ENCODE data around the gene PTPRN2. TPM values are rescaled to one million over a fixed set of nuclear protein-coding genes. Genes with fewer than 3 reads are reported as not detected.

The PTPRN2 gene
- total and polyA plus RNA-seq, 4 experiments from 2014 or later = 1.7 to 2.6 (median 1.9) TPM

DNA sequence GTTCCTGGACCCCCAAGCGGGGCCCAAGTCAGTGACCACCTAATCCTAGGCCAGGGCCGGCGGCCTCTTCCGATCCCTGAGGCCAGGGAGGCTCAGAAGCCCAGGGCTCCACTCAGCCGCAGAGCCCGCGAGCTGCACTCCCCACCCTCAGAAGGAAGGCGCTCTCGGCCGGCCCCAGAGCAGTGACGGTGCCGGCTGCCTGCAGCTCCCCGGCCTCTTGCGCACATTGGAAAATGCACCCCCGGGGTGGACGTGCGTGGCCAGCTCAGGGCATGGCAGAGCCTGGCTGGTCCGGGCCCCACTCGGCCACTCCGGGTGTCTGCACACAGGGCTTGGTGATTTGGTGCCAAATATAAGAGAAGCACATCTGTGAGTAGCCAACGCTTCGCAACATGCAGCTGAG lies 269.1 kb downstream of the PTPRN2 start:
- no peak for DNase-seq
- Histone ChIP-seq H3K27ac (ENCODE audit: low read depth, low read length) (no peak overlapping the region), H3K27me3 (ENCODE audit: insufficient read depth, low read length) (no peaks in the 10 kb centered on the region), H3K36me3 (ENCODE audit: insufficient read depth, low read length) (no peaks in the 10 kb centered on the region), H3K4me3 (ENCODE audit: low read length in 2 of 2) (no peak overlapping the region), H3K9me3 (ENCODE audit: control insufficient read depth in 1 of 2, low read length in 2 of 2) (no peaks in the 10 kb centered on the region), H3K4me1 (ENCODE audit: insufficient read depth, low read length) (no peaks in the 10 kb centered on the region)
- Mint-ChIP-seq H3K4me3 (no peak overlapping the region), H3K27ac (no peak overlapping the region), H3K36me3 (no peaks in the 10 kb centered on the region), H3K4me1 (peaks cover 0 to 2% (median 0%) of the 10 kb centered on the region in 4 donors), H3K9me3 (peaks cover 0 to 5% (median 0%) of the 10 kb centered on the region in 8 donors), H3K27me3 (peaks cover 2 to 3% of the 10 kb centered on the region in 2 donors)
- intact Hi-C loops (cut with micrococcal nuclease) = no loop called here
- CTCF ChIA-PET (ENCODE audit: partially characterized antibody) = no interaction called here
- POLR2A ChIA-PET (ENCODE audit: partially characterized antibody) = no interaction called here

DNA sequence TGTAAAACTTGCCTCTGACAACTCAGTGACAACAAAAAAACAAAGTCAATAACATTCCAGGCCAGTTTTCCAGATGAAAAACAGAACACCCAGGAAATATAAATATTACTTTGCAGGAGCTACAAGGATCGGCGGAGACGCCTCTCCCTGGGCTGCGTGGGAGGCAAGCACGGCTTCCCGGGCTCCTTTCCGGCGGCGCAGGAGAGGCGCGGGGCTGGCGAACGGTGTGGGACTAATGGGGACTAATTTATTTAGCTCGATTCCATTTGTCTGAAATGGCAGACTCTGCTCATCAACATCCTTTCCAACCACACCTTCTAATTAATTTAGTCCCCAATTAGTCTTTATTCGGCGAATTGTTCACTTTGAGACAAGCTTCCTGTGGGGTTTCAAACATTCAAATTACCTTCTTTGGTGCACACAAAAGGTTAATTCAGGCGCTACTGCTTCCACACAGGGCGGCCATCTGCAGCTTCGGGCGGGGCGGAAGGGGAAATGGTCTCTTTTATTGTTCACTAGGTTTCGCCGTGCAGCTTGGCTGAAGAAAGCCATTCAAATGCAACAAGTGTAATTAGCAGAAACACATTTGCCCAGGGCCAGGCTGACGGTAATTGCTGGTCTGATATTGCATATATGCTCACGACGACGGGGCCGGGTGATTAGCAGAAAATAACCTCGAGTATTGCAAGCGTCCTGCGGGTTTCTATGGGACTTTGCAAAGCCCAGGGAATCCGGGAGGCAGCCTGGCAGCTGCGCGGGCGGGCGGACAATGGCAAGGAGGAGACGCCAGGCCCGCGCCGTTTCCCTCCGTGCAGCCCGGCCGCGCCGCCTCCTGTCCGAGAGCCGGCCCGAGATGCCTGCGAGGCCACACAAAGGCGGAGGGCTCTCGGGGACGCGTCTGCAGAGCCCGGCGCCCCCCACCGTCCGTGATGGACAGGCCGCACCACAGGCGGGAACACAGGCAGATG lies 270.1 kb downstream of the PTPRN2 start:
- Mint-ChIP-seq H3K4me1 (peaks cover 0 to 2% (median 0%) of the 10 kb centered on the region in 4 donors), H3K36me3 (no peaks in the 10 kb centered on the region), H3K27me3 (peaks cover 2% of the 10 kb centered on the region in 2 donors), H3K9me3 (peaks cover 0 to 7% (median 1%) of the 10 kb centered on the region in 8 donors), H3K27ac (no peak overlapping the region), H3K4me3 (no peak overlapping the region)
- no peaks in the 10 kb centered on the region for H3K27me3 ChIP-seq (ENCODE audit: insufficient read depth, low read length)
- ChIA-PET POLR2A (ENCODE audit: partially characterized antibody) (no interaction called here), CTCF (ENCODE audit: partially characterized antibody) (no interaction called here)
- H3K36me3 ChIP-seq (ENCODE audit: insufficient read depth, low read length) = no peaks in the 10 kb centered on the region
- H3K27ac ChIP-seq (ENCODE audit: low read depth, low read length) = no peak overlapping the region
- no peaks in the 10 kb centered on the region for H3K9me3 ChIP-seq (ENCODE audit: control insufficient read depth in 1 of 2, low read length in 2 of 2)
- no peaks in the 10 kb centered on the region for H3K4me1 ChIP-seq (ENCODE audit: insufficient read depth, low read length)
- H3K4me3 ChIP-seq (ENCODE audit: low read length in 2 of 2) = no peak overlapping the region
- no peak for DNase-seq
- intact Hi-C loops (cut with micrococcal nuclease) = no loop called here

DNA sequence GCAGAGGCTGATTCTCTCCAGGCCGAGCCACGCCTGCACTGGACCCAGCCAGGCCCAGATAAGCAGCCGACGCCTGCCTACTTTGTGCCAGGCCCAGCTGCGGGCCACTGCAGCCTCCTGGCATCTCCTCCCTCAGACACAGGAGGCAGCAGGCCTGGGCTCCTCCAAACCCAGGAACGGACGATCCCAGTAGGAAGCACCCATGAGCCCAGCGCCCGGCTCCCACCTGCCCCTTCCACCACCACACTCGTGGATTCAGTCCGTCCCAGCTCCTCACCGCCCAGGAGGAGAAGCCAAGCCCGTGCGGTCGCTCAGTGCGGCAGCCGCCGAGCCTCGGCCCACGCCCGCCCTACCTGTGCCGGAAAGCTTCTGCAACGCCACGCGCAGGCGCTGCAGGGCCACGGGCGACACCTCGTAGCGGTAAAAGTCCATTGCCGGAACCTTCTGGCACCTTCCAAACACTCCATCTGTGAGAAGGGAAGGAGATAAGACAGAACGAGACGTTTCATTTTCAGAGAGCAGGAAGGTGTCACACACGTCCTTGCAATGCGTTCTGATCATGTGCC lies 271.1 kb downstream of the PTPRN2 start:
- Histone ChIP-seq H3K9me3 (ENCODE audit: control insufficient read depth in 1 of 2, low read length in 2 of 2) (peaks cover 0 to 4% of the 10 kb centered on the region in 2 donors), H3K36me3 (ENCODE audit: insufficient read depth, low read length) (no peaks in the 10 kb centered on the region), H3K27ac (ENCODE audit: low read depth, low read length) (no peak overlapping the region), H3K27me3 (ENCODE audit: insufficient read depth, low read length) (no peaks in the 10 kb centered on the region), H3K4me1 (ENCODE audit: insufficient read depth, low read length) (no peaks in the 10 kb centered on the region), H3K4me3 (ENCODE audit: low read length in 2 of 2) (no peak overlapping the region)
- Mint-ChIP-seq H3K36me3 (no peaks in the 10 kb centered on the region), H3K4me1 (peaks cover 0 to 2% (median 0%) of the 10 kb centered on the region in 4 donors), H3K27me3 (peaks cover 2% of the 10 kb centered on the region in 2 donors), H3K9me3 (peaks cover 0 to 11% (median 8%) of the 10 kb centered on the region in 8 donors), H3K4me3 (no peak overlapping the region), H3K27ac (no peak overlapping the region)
- DNase-seq = no peak
- intact Hi-C loops (cut with micrococcal nuclease) = no loop called here
- ChIA-PET CTCF (ENCODE audit: partially characterized antibody) (no interaction called here), POLR2A (ENCODE audit: partially characterized antibody) (no interaction called here)

DNA sequence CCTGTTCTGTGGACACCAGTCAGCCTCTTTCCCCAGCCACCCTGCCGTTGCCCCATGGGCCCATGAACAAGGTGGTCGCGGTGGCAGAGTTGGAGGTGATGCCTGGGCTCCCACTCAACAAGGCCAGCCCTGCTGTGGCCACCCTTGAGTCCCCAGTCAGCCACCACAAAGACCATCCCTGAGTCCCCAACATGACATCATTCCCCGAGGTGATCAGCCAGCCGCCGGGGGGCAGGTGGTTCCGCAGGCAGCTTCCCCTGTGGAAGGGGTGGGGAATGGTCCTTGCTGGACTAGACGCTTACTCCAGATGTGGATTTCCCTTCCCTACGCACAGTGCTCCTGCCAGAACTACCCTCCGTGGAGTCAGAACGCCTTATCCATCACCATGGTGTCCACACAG lies 271.7 kb downstream of the PTPRN2 start:
- no peak overlapping the region for H3K4me3 Mint-ChIP-seq
- peaks cover 2% of the 10 kb centered on the region in 2 donors for H3K27me3 Mint-ChIP-seq
- no peaks in the 10 kb centered on the region for H3K36me3 Mint-ChIP-seq
- Histone ChIP-seq H3K27ac (ENCODE audit: low read depth, low read length) (no peak overlapping the region), H3K36me3 (ENCODE audit: insufficient read depth, low read length) (no peaks in the 10 kb centered on the region), H3K4me1 (ENCODE audit: insufficient read depth, low read length) (no peaks in the 10 kb centered on the region), H3K9me3 (ENCODE audit: control insufficient read depth in 1 of 2, low read length in 2 of 2) (peaks cover 0 to 6% of the 10 kb centered on the region in 2 donors), H3K4me3 (ENCODE audit: low read length in 2 of 2) (no peak overlapping the region), H3K27me3 (ENCODE audit: insufficient read depth, low read length) (no peaks in the 10 kb centered on the region)
- H3K9me3 Mint-ChIP-seq = peaks cover 0 to 13% (median 8%) of the 10 kb centered on the region in 8 donors
- DNase-seq = no peak
- POLR2A ChIA-PET (ENCODE audit: partially characterized antibody) = no interaction called here
- intact Hi-C loops (cut with micrococcal nuclease) = no loop called here
- CTCF ChIA-PET (ENCODE audit: partially characterized antibody) = no interaction called here
- peaks cover 0 to 2% (median 0%) of the 10 kb centered on the region in 4 donors for H3K4me1 Mint-ChIP-seq
- H3K27ac Mint-ChIP-seq = no peak overlapping the region

DNA sequence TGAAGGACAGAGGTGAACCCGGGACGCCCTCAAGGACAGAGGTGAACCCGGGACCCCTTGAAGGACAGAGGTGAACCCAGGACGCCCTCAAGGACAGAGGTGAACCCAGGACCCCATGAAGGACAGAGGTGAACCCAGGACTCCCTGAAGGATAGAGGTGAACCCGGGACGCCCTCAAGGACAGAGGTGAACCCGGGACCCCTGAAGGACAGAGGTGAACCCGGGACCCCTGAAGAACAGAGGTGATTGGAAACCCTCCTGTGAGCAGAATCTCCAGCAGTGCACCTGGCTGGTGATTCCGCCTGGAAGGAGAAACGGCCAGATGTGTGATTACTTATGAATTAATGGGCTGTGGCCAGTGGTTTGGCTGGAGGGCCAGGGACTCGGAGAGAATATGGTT lies 272.3 kb downstream of the PTPRN2 start:
- CTCF ChIA-PET (ENCODE audit: partially characterized antibody) = no interaction called here
- H3K4me1 Mint-ChIP-seq = peaks cover 0 to 2% (median 0%) of the 10 kb centered on the region in 4 donors

DNA sequence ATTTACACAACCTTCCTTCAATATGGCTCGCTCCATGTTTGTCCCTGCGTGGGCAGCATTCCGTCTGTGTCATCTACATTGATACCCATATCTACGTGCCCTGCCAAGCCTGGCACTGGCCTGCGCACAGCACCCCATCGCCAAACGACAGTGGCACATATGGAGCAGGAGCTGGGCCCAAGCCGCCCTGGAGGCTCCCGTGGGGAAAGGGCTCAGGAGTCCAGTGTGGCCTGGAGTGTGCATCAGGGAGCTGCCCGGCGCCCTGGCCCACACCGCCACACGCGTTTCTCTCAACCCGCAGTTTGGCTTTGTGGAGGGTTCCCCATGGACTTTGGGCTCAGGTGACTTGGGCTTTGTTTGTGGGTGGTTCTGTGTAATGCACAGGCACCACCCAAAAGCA lies 273.2 kb downstream of the PTPRN2 start:
- Histone ChIP-seq H3K27ac (ENCODE audit: low read depth, low read length) (no peak overlapping the region), H3K4me3 (ENCODE audit: low read length in 2 of 2) (no peak overlapping the region), H3K9me3 (ENCODE audit: control insufficient read depth in 1 of 2, low read length in 2 of 2) (peaks cover 0 to 6% of the 10 kb centered on the region in 2 donors), H3K36me3 (ENCODE audit: insufficient read depth, low read length) (no peaks in the 10 kb centered on the region), H3K4me1 (ENCODE audit: insufficient read depth, low read length) (no peaks in the 10 kb centered on the region), H3K27me3 (ENCODE audit: insufficient read depth, low read length) (no peaks in the 10 kb centered on the region)
- CTCF ChIA-PET (ENCODE audit: partially characterized antibody) = no interaction called here
- Mint-ChIP-seq H3K4me3 (no peak overlapping the region), H3K4me1 (peaks cover 0 to 2% (median 0%) of the 10 kb centered on the region in 4 donors), H3K27me3 (peaks cover 2% of the 10 kb centered on the region in 2 donors), H3K27ac (no peak overlapping the region), H3K9me3 (peaks cover under 1 to 18% (median 12%) of the 10 kb centered on the region in 8 donors), H3K36me3 (no peaks in the 10 kb centered on the region)
- intact Hi-C loops (cut with micrococcal nuclease) = no loop called here
- POLR2A ChIA-PET (ENCODE audit: partially characterized antibody) = no interaction called here
- no peak for DNase-seq

More for the DNA sequence above, 272.3 kb downstream of the PTPRN2 start:
- H3K4me3 Mint-ChIP-seq = no peak overlapping the region
- intact Hi-C loops (cut with micrococcal nuclease) = no loop called here
- no peak for DNase-seq
- POLR2A ChIA-PET (ENCODE audit: partially characterized antibody) = no interaction called here
- peaks cover 2% of the 10 kb centered on the region in 2 donors for H3K27me3 Mint-ChIP-seq
- no peak overlapping the region for H3K4me3 ChIP-seq (ENCODE audit: low read length in 2 of 2)
- H3K27ac Mint-ChIP-seq = no peak overlapping the region
- H3K36me3 Mint-ChIP-seq = no peaks in the 10 kb centered on the region
- no peak overlapping the region for H3K27ac ChIP-seq (ENCODE audit: low read depth, low read length)
- H3K9me3 ChIP-seq (ENCODE audit: control insufficient read depth in 1 of 2, low read length in 2 of 2) = peaks cover 0 to 6% of the 10 kb centered on the region in 2 donors
- H3K27me3 ChIP-seq (ENCODE audit: insufficient read depth, low read length) = no peaks in the 10 kb centered on the region
- H3K36me3 ChIP-seq (ENCODE audit: insufficient read depth, low read length) = no peaks in the 10 kb centered on the region
- H3K9me3 Mint-ChIP-seq = peaks cover 0 to 14% (median 8%) of the 10 kb centered on the region in 8 donors
- no peaks in the 10 kb centered on the region for H3K4me1 ChIP-seq (ENCODE audit: insufficient read depth, low read length)

DNA sequence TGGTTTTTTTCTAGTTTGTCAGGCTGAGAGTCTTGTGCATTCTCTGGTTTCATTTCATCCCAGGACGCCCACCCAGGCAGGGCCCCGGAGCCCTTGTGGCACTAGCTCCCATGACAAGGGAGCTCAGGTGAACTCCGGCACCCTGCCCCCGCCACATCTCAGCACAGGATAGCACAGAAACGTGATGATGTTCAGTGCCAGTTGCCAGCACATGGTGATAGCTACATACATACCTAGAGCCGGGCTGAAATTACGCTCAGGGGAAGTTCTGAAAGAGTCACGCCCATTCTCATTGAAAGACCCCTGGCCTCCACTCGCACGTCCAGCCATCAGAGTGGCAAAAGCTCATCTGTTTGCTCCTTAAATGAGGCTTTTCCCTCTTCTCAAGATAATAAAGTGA lies 273.7 kb downstream of the PTPRN2 start:
- Mint-ChIP-seq H3K36me3 (no peaks in the 10 kb centered on the region), H3K27me3 (peaks cover 2% of the 10 kb centered on the region in 2 donors), H3K9me3 (peaks cover 3 to 21% (median 13%) of the 10 kb centered on the region in 8 donors), H3K4me3 (no peak overlapping the region), H3K4me1 (peaks cover 0 to 2% (median 0%) of the 10 kb centered on the region in 4 donors), H3K27ac (no peak overlapping the region)
- no peaks in the 10 kb centered on the region for H3K36me3 ChIP-seq (ENCODE audit: insufficient read depth, low read length)
- H3K27me3 ChIP-seq (ENCODE audit: insufficient read depth, low read length) = no peaks in the 10 kb centered on the region
- no peaks in the 10 kb centered on the region for H3K4me1 ChIP-seq (ENCODE audit: insufficient read depth, low read length)
- ChIA-PET POLR2A (ENCODE audit: partially characterized antibody) (no interaction called here), CTCF (ENCODE audit: partially characterized antibody) (no interaction called here)
- H3K9me3 ChIP-seq (ENCODE audit: control insufficient read depth in 1 of 2, low read length in 2 of 2) = peaks cover 0 to 6% of the 10 kb centered on the region in 2 donors
- intact Hi-C loops (cut with micrococcal nuclease) = no loop called here
- H3K4me3 ChIP-seq (ENCODE audit: low read length in 2 of 2) = no peak overlapping the region
- no peak for DNase-seq
- H3K27ac ChIP-seq (ENCODE audit: low read depth, low read length) = no peak overlapping the region

All from CD4-positive, alpha-beta memory T cell (primary cell).